Measurements from ENCODE around the gene GPANK1. TPM values are rescaled to one million over a fixed set of nuclear protein-coding genes. Genes with fewer than 3 reads are reported as not detected.

GPANK1 gene
- total RNA-seq, 3 donors from 2014 or later, result 16.2 to 22.2 (median 20.0) TPM

GRCh38 chr6:31633447-31633846 is 31.4 kb downstream of the GPANK1 start:
- Histone ChIP-seq H3K27ac (peak overlapping the region in 1 of 2 donors; percentile 55), H3K9me3 (no peaks in the 10 kb centered on the region), H3K27me3 (no peaks in the 10 kb centered on the region), H3K4me1 (no peaks in the 10 kb centered on the region), H3K36me3 (peaks cover 13% of the 10 kb centered on the region), H3K4me3 (no peak overlapping the region)
- no peak for TF ChIP-seq POLR2A (IDR thresholded peaks at IDR 0.05)
- no peak for TF ChIP-seq CTCF (IDR thresholded peaks at IDR 0.05)
- no peak for TF ChIP-seq POLR2AphosphoS5 (IDR thresholded peaks at IDR 0.05)
- DNase-seq (ENCODE audit: low spot score in 2 of 2), result no peak
- intact Hi-C loops (cut with DNase I; ENCODE audit: low total_unique reads), result no loop called here

GRCh38 chr6:31632279-31632946 is 32.4 kb downstream of the GPANK1 start:
- no peaks in the 10 kb centered on the region for H3K27me3 ChIP-seq
- no peak for DNase-seq (ENCODE audit: low spot score in 2 of 2)
- no peak overlapping the region for H3K4me3 ChIP-seq
- no peaks in the 10 kb centered on the region for H3K9me3 ChIP-seq
- peak overlapping the region; percentile 55 to 61 for H3K27ac ChIP-seq
- H3K4me1 ChIP-seq, result no peaks in the 10 kb centered on the region
- no peak for TF ChIP-seq POLR2AphosphoS5 (IDR thresholded peaks at IDR 0.05)
- no peak for TF ChIP-seq POLR2A (IDR thresholded peaks at IDR 0.05)
- TF ChIP-seq CTCF (IDR thresholded peaks at IDR 0.05), result no peak
- intact Hi-C loops (cut with DNase I; ENCODE audit: low total_unique reads), result no loop called here
- H3K36me3 ChIP-seq, result peaks cover 23% of the 10 kb centered on the region

GRCh38 chr6:31631681-31632278 is 33.0 kb downstream of the GPANK1 start:
- DNase-seq (ENCODE audit: low spot score in 2 of 2), result no peak
- Histone ChIP-seq H3K4me3 (no peak overlapping the region), H3K4me1 (no peaks in the 10 kb centered on the region), H3K27me3 (no peaks in the 10 kb centered on the region), H3K9me3 (no peaks in the 10 kb centered on the region), H3K36me3 (peaks cover 28% of the 10 kb centered on the region), H3K27ac (peak overlapping the region in 1 of 2 donors; percentile 55)
- TF ChIP-seq CTCF (IDR thresholded peaks at IDR 0.05) (no peak), POLR2A (IDR thresholded peaks at IDR 0.05) (no peak), POLR2AphosphoS5 (IDR thresholded peaks at IDR 0.05) (no peak)
- intact Hi-C loops (cut with DNase I; ENCODE audit: low total_unique reads), result no loop called here

- Histone ChIP-seq H3K27me3 (no peaks in the 10 kb centered on the region), H3K4me1 (no peaks in the 10 kb centered on the region), H3K36me3 (peaks cover 25% of the 10 kb centered on the region), H3K4me3 (no peak overlapping the region), H3K27ac (no peak overlapping the region), H3K9me3 (no peaks in the 10 kb centered on the region)
- TF ChIP-seq POLR2A (IDR thresholded peaks at IDR 0.05) (no peak), CTCF (IDR thresholded peaks at IDR 0.05) (no peak), POLR2AphosphoS5 (IDR thresholded peaks at IDR 0.05) (no peak)
- intact Hi-C loops (cut with DNase I; ENCODE audit: low total_unique reads), result no loop called here
- DNase-seq (ENCODE audit: low spot score in 2 of 2), result no peak
These were observed 33.6 kb downstream of the GPANK1 start for GRCh38 chr6:31631209-31631608.

GRCh38 chr6:31630177-31630934 is 34.4 kb downstream of the GPANK1 start:
- H3K4me1 ChIP-seq, result no peaks in the 10 kb centered on the region
- intact Hi-C loops (cut with DNase I; ENCODE audit: low total_unique reads), result no loop called here
- H3K27me3 ChIP-seq, result no peaks in the 10 kb centered on the region
- no peak for TF ChIP-seq POLR2A (IDR thresholded peaks at IDR 0.05)
- TF ChIP-seq POLR2AphosphoS5 (IDR thresholded peaks at IDR 0.05), result no peak
- TF ChIP-seq CTCF (IDR thresholded peaks at IDR 0.05), result no peak
- no peaks in the 10 kb centered on the region for H3K9me3 ChIP-seq
- no peak for DNase-seq (ENCODE audit: low spot score in 2 of 2)
- peaks cover 28% of the 10 kb centered on the region for H3K36me3 ChIP-seq
- H3K27ac ChIP-seq, result no peak overlapping the region
- H3K4me3 ChIP-seq, result no peak overlapping the region

All from breast epithelium (tissue), 4 donors.